Keratinocyte (primary cell): Measurements from ENCODE around the gene ZNF385A.

Experiments used
- CTCF ChIP-seq, 3 experiments: IDR thresholded peaks in 1 of 3; conservative IDR thresholded peaks in 1 of 3; optimal IDR thresholded peaks in 1 of 3; 2 replicates in 2 of 3; 3 replicates in 1 of 3; pipeline versions ENCODE3 to v1.5.1; 2011; ENCODE audit warnings: low read length in 3 of 3, mild to moderate bottlenecking in 3 of 3, moderate library complexity in 2 of 3, control low read depth in 1 of 3, inconsistent platforms in 1 of 3; ENCODE audit not compliant: insufficient read depth in 2 of 3; ENCODE audit errors: extremely low read depth in 1 of 3
- EZH2 ChIP-seq: IDR thresholded peaks from one replicate; pipeline ENCODE4 v1.6.1; 2012; ENCODE audit warnings: inconsistent platforms, mild to moderate bottlenecking, low read length, moderate library complexity

- TF ChIP-seq CTCF (optimal IDR thresholded peaks at IDR 0.05 in 1 of 3, IDR thresholded peaks at IDR 0.05 in 1 of 3, conservative IDR thresholded peaks at IDR 0.05 in 1 of 3; ENCODE audit: extremely low read depth in 1 of 3, insufficient read depth in 2 of 3, low read length in 3 of 3): no peak
- TF ChIP-seq EZH2: no peak
Measured at GRCh38 chr12:54385251-54385914, 850 bp upstream of the ZNF385A start.
